HepG2 (cell line): ENCODE data around the gene DNAAF9. TPM values are rescaled to one million over a fixed set of nuclear protein-coding genes. Genes with fewer than 3 reads are reported as not detected.

Experiments
- CREM ChIP-seq, 2 experiments: sonication (generic) in 1 of 2; formaldehyde crosslinking in 1 of 2; IDR thresholded peaks; 2 replicates each; pipeline versions ENCODE4 v1.4.0 to v1.6.1; 2016 to 2020; ENCODE audit warnings: antibody characterized with exemption in 1 of 2, mild to moderate bottlenecking in 1 of 2, missing genetic modification reagents in 1 of 2
- DMAP1 ChIP-seq: IDR thresholded peaks from 2 replicates; pipeline ENCODE4 v1.6.1; 2016
- FOXC1 ChIP-seq: sonication (generic); formaldehyde crosslinking; IDR thresholded peaks from 2 replicates; pipeline ENCODE4 v1.8.0; 2022; ENCODE audit warnings: mild to moderate bottlenecking, missing genetic modification reagents, borderline replicate concordance
- GATAD2A ChIP-seq: IDR thresholded peaks from 2 replicates; pipeline ENCODE4 v1.6.1; 2016
- HDAC1 ChIP-seq: sonication (generic); formaldehyde crosslinking; IDR thresholded peaks from 2 replicates; pipeline ENCODE4 v1.5.1; 2020; ENCODE audit warnings: mild to moderate bottlenecking, missing genetic modification reagents
- KLF15 ChIP-seq: sonication (generic); formaldehyde crosslinking; IDR thresholded peaks from 2 replicates; pipeline ENCODE4 v1.8.1; 2023; ENCODE audit warnings: borderline replicate concordance, mild to moderate bottlenecking, inconsistent platforms, missing genetic modification reagents, mixed read lengths
- LCORL ChIP-seq, 2 experiments: fragments of 450-650 bp in 1 of 2; sonication (generic) in 1 of 2; formaldehyde crosslinking in 1 of 2; IDR thresholded peaks; 2 replicates each; pipeline versions ENCODE4 v1.5.0 to v1.6.1; 2017 to 2020; ENCODE audit warnings: antibody characterized with exemption in 1 of 2, missing genetic modification reagents in 1 of 2
- MIXL1 ChIP-seq: IDR thresholded peaks from 2 replicates; pipeline ENCODE4 v1.6.1; 2016
- NFKBIZ ChIP-seq: IDR thresholded peaks from 2 replicates; pipeline ENCODE4 v1.6.1; 2018; ENCODE audit warnings: missing genetic modification reagents, missing compliant biosample characterization
- NR2F1 ChIP-seq, 2 experiments: fragments of 450-650 bp in 1 of 2; formaldehyde crosslinking in 1 of 2; IDR thresholded peaks; 2 replicates each; pipeline versions ENCODE4 v1.5.0 to v1.6.1; 2016 to 2020; ENCODE audit warnings: mild to moderate bottlenecking in 1 of 2, missing compliant biosample characterization in 1 of 2, missing genetic modification reagents in 1 of 2, moderate library complexity in 1 of 2
- RXRB ChIP-seq: IDR thresholded peaks from 2 replicates; pipeline ENCODE4 v1.6.1; 2016; ENCODE audit warnings: borderline replicate concordance, missing genetic modification reagents, missing compliant biosample characterization
- STAT6 ChIP-seq: sonication (generic); formaldehyde crosslinking; IDR thresholded peaks from 2 replicates; pipeline ENCODE4 v1.4.0; 2020; ENCODE audit warnings: missing genetic modification reagents, mild to moderate bottlenecking, borderline replicate concordance
- ZBTB43 ChIP-seq: sonication (generic); formaldehyde crosslinking; conservative IDR thresholded peaks from 2 replicates; pipeline ENCODE4 v1.4.0; 2020; ENCODE audit warnings: missing genetic modification reagents
- ZNF354B ChIP-seq: sonication (generic); formaldehyde crosslinking; IDR thresholded peaks from 2 replicates; pipeline ENCODE4 v1.8.0; 2022; ENCODE audit warnings: mild to moderate bottlenecking, missing genetic modification reagents
- ZNF414 ChIP-seq: sonication (generic); formaldehyde crosslinking; IDR thresholded peaks from 2 replicates; pipeline ENCODE4 v1.5.0; 2020; ENCODE audit warnings: missing genetic modification reagents
- ZNF629 ChIP-seq: sonication (generic); formaldehyde crosslinking; conservative IDR thresholded peaks from 2 replicates; pipeline ENCODE4 v1.5.0; 2020; ENCODE audit warnings: missing genetic modification reagents
- polyA plus RNA-seq, 8 experiments: library from polyadenylated mRNA; depleted of rRNA in 3 of 8; stranded (reverse) in 7 of 8; unstranded in 1 of 8; fragments of >200 nt; fragmentation: Illumina TruSeq in 4 of 8; extraction: Trizol in 4 of 8; gene quantifications; 2 replicates each; pipeline versions ENCODE4 v1.2.1 to v1.2.3, GENCODE V29; 2011 to 2016; ENCODE audit warnings: low read depth in 4 of 8, missing spikeins in 1 of 8, mixed read lengths in 1 of 8; ENCODE audit not compliant: insufficient read depth in 1 of 8
- total RNA-seq, 5 experiments: library from RNA; depleted of rRNA; stranded (reverse); fragments of >200 nt; fragmentation: Illumina TruSeq; extraction: Trizol; gene quantifications; 2 replicates each; pipeline ENCODE4 v1.2.3, GENCODE V29; 2016; ENCODE audit warnings: low read depth in 1 of 5
- TF ChIP-seq, protein P1 (sequence below): sonication (generic); formaldehyde crosslinking; IDR thresholded peaks from 2 replicates; pipeline ENCODE4 v1.5.0; 2020; ENCODE audit warnings: mild to moderate bottlenecking, missing genetic modification reagents
- TF ChIP-seq, protein P2 (sequence below): IDR thresholded peaks from 2 replicates; pipeline ENCODE4 v1.4.0; 2020; ENCODE audit warnings: mild to moderate bottlenecking, missing genetic modification reagents

DNAAF9 gene
- total and polyA plus RNA-seq, 2 of the 13 experiments (the other 11 are each of a cell fraction or from before 2014, with no cell fraction given): 10.5 to 14.9 TPM

- no peak for TF ChIP-seq STAT6 (CRISPR knock-in tag)
- peak; percentile 58; the same call in 1 of the 2 replicates for TF ChIP-seq GATAD2A (CRISPR knock-in tag)
- TF ChIP-seq, protein P1, sequence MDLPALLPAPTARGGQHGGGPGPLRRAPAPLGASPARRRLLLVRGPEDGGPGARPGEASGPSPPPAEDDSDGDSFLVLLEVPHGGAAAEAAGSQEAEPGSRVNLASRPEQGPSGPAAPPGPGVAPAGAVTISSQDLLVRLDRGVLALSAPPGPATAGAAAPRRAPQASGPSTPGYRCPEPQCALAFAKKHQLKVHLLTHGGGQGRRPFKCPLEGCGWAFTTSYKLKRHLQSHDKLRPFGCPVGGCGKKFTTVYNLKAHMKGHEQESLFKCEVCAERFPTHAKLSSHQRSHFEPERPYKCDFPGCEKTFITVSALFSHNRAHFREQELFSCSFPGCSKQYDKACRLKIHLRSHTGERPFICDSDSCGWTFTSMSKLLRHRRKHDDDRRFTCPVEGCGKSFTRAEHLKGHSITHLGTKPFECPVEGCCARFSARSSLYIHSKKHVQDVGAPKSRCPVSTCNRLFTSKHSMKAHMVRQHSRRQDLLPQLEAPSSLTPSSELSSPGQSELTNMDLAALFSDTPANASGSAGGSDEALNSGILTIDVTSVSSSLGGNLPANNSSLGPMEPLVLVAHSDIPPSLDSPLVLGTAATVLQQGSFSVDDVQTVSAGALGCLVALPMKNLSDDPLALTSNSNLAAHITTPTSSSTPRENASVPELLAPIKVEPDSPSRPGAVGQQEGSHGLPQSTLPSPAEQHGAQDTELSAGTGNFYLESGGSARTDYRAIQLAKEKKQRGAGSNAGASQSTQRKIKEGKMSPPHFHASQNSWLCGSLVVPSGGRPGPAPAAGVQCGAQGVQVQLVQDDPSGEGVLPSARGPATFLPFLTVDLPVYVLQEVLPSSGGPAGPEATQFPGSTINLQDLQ (CRISPR knock-in tag): no peak
- no peak for TF ChIP-seq FOXC1 (CRISPR knock-in tag)
- TF ChIP-seq ZNF354B (CRISPR knock-in tag): no peak
- peak; percentile 23; the same call in 1 of the 2 replicates for TF ChIP-seq CREM (IDR thresholded peaks at IDR 0.05)
- no peak for TF ChIP-seq CREM (CRISPR knock-in tag; IDR thresholded peaks at IDR 0.05)
- TF ChIP-seq RXRB (CRISPR knock-in tag): peak; percentile 47; the same call in 1 of the 2 replicates
- TF ChIP-seq, protein P2, sequence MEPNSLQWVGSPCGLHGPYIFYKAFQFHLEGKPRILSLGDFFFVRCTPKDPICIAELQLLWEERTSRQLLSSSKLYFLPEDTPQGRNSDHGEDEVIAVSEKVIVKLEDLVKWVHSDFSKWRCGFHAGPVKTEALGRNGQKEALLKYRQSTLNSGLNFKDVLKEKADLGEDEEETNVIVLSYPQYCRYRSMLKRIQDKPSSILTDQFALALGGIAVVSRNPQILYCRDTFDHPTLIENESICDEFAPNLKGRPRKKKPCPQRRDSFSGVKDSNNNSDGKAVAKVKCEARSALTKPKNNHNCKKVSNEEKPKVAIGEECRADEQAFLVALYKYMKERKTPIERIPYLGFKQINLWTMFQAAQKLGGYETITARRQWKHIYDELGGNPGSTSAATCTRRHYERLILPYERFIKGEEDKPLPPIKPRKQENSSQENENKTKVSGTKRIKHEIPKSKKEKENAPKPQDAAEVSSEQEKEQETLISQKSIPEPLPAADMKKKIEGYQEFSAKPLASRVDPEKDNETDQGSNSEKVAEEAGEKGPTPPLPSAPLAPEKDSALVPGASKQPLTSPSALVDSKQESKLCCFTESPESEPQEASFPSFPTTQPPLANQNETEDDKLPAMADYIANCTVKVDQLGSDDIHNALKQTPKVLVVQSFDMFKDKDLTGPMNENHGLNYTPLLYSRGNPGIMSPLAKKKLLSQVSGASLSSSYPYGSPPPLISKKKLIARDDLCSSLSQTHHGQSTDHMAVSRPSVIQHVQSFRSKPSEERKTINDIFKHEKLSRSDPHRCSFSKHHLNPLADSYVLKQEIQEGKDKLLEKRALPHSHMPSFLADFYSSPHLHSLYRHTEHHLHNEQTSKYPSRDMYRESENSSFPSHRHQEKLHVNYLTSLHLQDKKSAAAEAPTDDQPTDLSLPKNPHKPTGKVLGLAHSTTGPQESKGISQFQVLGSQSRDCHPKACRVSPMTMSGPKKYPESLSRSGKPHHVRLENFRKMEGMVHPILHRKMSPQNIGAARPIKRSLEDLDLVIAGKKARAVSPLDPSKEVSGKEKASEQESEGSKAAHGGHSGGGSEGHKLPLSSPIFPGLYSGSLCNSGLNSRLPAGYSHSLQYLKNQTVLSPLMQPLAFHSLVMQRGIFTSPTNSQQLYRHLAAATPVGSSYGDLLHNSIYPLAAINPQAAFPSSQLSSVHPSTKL (CRISPR knock-in tag): peak; percentile 55; the same call in 1 of the 2 replicates
- no peak for TF ChIP-seq ZBTB43
- TF ChIP-seq NFKBIZ (CRISPR knock-in tag): no peak
- TF ChIP-seq LCORL (IDR thresholded peaks at IDR 0.05): no peak
- TF ChIP-seq LCORL (CRISPR knock-in tag; IDR thresholded peaks at IDR 0.05): peak; percentile 63; the same call in 1 of the 2 replicates
- TF ChIP-seq MIXL1: 0 out of 2 replicates have a peak, but pooled peaks have one; percentile 38
- TF ChIP-seq KLF15: no peak
- no peak for TF ChIP-seq ZNF629 (CRISPR knock-in tag)
- peak; percentile 35; the same call in 1 of the 2 replicates for TF ChIP-seq HDAC1
- 0 out of 2 replicates have a peak, but pooled peaks have one; percentile 10 for TF ChIP-seq DMAP1
- peak; percentile 58 to 62; a peak in 3 of 4 replicates for TF ChIP-seq NR2F1 (CRISPR knock-in tag; IDR thresholded peaks at IDR 0.05)
- no peak for TF ChIP-seq ZNF414
Observed at GRCh38 chr20:3413393-3413889, 6.0 kb upstream of the DNAAF9 start (continued).
